ENCODE results near the gene SULF2. TPM values are rescaled to one million over a fixed set of nuclear protein-coding genes. Genes with fewer than 3 reads are reported as not detected.

Gene SULF2
- total RNA-seq, 1 donor from 2014 or later = 217 TPM

DNA sequence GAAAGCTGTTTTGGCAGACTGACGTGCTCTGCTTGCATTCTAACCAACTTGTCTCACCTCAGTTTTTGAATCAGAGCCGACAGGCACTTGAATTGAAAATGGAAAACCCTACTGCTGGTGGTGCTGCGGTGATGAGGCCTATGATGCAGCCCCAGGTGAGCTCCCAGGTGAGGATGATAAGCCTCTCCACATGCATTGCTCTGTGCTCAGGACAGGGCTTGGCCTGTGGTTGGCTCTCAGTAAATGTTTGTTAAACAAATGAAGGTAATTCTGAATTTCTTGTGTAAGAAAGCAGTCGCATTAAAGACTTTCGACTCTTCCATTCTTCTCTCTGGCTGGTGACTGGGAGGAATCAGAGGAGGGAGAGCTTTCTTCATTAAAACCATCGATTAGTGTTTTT lies 136.3 kb downstream of the SULF2 start:
- DNase-seq (ENCODE audit: low read depth) = no peak

DNA sequence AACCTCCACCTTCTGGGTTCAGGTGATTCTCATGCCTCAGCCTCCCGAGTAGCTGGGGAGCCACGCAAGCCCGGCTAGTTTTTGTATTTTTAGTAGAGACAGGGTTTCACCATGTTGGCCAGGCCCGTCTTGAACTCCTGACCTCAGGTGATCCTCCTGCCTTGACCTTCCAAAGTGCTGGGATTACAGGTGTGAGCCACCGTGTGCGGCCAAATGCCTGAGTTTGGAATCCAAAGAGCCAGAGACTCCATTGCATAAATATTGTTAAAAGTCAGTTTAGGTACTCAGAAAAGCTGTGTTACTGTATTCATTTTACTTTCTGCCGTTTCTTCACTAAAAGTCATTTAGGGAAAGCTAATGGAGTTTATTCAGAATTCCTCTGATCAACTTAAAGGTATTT lies 137.3 kb downstream of the SULF2 start:
- no peak for DNase-seq (ENCODE audit: low read depth)

DNA sequence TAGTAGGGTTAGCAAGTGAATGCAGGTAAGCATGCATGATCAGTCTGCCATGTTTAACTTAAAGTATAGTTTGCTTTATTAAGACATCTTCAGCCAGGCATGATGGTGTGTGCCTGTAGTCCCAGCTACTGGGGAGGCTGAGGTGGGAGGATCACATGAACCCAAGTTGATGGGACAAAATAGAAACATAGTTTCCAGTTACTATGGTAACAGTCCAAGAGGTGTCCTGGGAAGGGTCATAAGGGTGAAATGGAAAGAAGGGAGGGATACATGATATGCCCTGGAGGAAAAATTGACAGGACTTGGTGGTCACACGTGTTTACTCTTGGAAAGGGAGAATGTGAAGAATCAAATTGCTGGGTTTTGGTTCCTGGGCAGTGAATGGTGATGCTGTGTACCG lies 139.6 kb downstream of the SULF2 start:
- DNase-seq (ENCODE audit: low read depth) = no peak

DNA sequence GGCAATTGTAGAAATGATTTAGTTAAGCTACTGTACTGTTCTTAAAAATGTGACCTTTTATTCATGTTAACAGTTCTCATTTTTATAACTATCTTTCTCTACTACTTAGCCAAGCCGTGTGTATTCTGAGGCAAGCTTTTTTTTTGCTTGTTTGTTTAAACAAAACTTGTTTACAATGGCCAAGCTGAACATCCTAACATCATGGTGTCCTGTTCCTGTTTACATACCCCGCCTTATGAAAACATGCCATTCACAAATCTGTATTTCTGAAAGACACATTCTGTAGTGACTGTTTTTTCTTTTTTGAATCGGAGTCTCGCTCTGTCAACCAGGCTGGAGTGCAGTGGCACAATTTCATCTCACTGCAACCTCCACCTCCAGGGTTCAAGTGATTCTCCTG lies 142.7 kb downstream of the SULF2 start:
- no peak for DNase-seq (ENCODE audit: low read depth)

DNA sequence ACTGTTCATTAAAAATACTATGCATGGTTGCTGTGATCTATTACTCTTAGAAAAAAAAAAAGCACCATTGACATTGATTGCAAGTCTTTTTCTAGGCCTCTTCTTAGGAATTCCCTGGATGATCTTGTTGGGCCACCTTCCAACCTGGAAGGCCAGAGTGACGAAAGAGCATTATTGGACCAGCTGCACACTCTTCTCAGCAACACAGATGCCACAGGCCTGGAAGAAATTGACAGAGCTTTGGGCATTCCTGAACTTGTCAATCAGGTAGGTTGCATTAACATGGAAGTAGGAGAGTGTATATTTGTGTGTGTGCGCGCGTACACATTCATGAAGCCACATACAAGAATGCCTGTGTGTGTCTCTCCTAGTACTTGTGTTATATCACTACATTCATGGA lies 143.2 kb downstream of the SULF2 start:
- no peak for DNase-seq (ENCODE audit: low read depth)

DNA sequence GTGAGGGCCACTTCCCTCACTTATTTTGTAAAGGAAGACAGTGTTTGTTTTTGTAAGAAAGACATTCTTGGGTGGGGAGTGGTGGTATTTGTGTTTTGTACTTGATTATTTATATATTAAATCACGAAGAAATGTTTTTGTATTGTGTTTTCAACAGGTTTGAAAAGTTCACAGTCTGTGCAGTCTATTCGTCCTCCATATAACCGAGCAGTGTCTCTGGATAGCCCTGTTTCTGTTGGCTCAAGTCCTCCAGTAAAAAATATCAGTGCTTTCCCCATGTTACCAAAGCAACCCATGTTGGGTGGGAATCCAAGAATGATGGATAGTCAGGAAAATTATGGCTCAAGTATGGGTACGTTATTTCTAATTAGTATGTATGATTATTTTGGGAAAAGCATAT lies 146.4 kb downstream of the SULF2 start:
- DNase-seq (ENCODE audit: low read depth) = no peak

DNA sequence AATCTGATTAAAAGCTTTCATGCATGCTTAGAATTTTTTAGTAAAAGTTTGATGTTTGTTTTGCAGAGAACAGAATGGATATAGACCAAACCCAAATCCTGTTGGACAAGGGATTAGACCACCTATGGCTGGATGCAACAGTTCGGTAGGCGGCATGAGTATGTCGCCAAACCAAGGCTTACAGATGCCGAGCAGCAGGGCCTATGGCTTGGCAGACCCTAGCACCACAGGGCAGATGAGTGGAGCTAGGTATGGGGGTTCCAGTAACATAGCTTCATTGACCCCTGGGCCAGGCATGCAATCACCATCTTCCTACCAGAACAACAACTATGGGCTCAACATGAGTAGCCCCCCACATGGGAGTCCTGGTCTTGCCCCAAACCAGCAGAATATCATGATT lies 150.0 kb downstream of the SULF2 start:
- DNase-seq (ENCODE audit: low read depth) = no peak

DNA sequence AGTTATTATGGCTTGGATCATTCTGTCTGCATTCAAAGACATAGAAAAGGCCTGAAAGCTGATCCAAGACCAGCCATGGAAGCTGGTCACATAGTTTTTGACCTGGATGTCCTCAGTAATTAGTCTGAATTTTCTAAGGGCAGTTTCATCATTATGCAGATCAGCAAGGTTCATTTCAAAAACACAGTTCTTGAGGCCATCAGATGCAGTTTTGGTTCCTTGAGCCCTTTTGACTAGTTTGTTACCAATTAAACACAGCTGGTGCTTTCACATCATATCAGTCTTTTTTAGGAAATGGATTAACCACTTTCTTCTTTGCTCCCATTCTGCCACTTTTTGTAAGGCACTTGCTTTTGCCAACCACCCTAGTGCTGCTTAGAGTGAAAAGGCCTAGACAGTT lies 154.2 kb downstream of the SULF2 start:
- no peak for DNase-seq (ENCODE audit: low read depth)

DNA sequence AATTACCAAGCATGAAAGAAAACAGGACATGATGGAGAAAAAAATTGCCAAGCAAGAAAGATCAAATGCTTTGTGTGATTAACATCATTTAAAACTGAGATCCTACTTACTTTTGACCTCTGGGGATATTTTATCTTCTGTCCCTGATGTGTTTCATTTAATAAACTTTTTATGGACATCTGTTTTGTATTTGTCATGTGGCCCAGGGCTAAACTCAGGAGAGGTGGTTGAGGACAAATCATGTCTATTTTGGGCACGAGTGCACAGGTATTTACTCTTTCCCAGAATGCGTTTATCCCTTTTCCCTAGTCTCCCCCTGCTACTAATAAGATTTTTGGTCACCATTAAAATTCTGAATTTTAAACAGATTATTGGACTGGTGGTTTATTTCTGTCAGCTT lies 155.4 kb downstream of the SULF2 start:
- DNase-seq (ENCODE audit: low read depth) = no peak

DNA sequence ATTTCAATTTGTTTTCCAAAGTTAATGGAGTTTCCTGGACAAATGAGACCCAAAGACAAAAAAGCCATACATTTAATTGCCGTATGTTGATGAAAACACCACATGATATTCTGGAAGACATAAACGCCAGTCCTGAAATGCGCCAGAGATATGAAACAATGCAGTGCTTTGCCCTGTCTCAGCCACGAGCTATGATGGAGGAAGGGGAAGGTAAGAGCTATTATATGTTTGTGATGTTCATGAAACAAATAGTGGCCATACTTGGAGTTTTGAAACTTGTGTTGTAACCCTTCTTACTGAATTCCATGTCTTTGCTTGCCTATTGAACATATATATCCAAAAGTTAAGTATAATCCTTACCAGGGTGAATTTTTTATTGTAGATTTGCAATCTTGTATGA lies 157.7 kb downstream of the SULF2 start:
- DNase-seq (ENCODE audit: low read depth) = no peak

DNA sequence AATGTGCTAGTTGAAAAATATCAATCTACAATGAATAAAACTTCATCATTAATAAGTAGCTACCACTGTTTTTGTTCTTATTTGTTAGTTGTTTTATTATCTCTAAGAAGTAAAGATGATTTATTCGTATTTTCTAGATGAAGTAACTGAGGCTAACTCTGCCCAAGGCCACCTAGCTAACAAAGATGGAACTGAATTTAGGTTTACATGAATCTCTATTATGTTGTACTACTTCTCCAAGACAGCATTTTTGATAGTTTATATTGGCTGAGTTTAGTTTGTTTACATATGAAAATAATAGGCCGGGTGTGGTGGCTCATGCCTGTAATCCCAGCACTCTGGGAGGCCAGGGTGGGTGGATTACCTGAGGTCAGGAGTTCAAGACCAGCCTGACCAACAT lies 162.1 kb downstream of the SULF2 start:
- DNase-seq (ENCODE audit: low read depth) = no peak

DNA sequence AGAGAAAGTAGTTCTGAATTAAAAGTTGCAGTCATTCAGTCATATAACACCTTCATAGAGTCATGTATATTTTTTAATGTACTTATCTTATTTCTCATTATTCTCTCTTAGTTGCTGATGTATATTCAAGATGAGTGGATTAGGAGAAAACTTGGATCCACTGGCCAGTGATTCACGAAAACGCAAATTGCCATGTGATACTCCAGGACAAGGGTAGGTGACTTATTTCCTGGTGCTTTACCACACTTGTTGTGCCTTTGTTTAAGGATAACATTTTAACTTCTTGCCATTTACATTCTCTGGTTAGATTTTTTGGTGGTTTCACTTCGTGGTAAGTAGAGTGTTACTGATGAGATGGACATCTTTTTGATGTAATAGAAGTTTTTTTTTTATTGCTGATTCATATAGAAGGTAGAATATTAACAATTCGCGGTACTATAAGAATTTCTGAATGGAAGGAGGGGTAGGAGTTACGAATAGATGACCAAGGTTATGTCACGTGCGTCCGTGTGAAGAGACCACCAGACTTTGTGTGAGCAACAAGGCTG lies 163.1 kb downstream of the SULF2 start:
- DNase-seq (ENCODE audit: low read depth) = peak; percentile 67

DNA sequence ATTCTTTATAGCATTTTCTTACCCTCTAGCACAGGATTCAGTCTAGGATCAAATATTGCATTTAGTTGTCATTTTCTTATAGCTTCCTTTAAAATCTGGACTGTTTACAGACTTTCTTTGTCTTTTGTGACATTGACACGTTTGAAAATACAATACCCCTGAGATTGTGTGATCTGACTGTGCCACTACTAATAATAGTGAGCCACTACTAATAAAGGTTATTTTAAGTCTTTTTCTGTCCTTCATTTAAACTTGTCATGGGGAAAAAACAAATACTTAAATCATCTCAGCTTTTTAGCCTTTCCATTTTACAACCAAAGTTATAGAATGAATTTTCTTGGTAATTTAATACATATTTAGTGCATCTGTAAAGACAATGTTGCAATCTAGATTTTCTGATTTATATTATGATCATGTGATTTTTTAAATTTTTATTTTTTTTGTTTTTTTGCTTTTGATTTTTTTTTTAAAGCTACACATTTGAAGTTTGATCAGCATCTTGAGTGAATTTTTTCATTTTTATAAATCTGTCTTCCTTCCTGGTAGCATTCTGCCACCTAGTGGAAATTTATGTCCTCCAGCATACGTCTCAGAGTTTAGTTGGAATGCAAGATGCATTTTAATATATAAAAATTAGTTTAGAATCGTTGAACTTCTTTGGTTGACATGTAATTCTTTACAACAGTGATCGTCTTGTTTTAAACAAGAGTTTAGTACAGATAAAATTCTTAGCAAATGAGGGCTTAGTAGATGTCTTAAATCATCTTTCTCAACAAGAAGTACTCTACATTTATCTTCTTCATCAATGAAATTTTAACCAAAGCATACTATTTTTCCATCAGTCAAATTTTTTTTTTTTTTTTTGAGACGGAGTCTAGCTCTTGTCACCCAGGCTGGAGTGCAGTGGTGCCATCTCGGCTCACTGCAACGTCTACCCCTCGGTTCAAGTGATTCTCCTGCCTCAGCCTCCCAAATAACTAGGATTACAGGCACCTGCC lies 164.2 kb downstream of the SULF2 start:
- DNase-seq (ENCODE audit: low read depth) = peak; percentile 78

DNA sequence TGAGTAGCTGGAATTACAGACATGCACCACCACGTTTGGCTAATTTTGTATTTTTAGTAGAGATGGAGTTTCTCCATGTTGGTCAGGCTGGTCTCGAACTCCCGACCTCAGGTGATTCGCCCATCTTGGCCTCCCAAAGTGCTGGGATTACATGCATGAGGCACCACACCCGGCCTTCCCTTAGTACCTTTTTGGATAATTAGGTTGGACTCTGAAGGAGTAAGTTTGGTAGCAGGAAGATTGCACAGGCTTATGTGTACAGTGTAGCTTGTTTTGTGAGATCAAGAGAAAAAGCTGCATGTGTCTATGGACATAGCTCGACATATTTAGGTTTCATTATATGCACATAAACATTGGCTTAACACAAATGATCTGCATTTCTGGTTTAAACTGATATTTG lies 166.8 kb downstream of the SULF2 start:
- no peak for DNase-seq (ENCODE audit: low read depth)

DNA sequence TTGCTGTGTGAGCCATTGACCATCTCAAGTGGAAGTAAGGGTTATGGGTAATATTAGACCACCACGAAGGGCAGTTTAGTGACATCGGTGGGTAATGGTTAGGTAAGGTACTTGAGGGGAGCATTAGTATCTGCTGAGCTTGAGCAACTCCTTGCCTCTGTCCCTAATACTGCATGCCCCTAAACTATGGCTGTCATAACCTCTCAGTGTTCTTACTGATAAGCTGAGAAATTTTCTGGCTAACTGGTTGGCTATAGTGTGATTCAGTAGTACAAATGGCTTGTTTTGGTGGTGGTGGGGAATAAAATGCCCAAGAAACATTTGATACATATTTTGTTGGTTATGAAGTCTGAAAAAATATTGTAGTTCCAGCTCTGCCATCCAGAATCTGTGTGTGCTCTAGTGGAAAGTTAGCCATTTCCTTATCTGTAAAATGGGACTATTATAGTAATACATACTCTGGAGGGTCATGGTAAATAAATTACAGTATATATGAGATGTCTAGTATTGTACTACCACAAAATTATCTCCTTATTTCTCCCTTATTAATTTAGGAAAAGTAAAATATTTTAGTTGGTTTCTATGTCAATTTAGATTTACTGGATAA lies 170.5 kb downstream of the SULF2 start:
- no peak for DNase-seq (ENCODE audit: low read depth)

DNA sequence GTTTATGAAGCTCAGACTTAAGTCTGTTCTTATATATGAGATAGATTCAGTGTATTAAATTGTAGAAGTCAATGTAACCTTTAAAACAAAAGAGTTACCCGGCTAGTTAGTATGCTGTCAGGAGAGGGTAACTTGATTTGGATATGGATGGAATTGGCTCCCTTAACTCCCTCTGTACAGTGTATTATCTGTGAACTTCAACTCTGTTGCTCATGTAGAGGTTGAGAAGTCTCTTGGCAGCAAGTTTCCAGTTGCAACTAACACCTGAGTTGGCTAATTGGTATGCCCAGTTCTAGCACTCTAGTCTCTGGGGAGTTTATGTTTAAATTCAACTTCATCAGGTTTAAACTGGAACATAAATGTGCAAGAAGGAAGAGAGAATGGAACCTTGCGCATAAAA lies 172.6 kb downstream of the SULF2 start:
- peak; percentile 19 for DNase-seq (ENCODE audit: low read depth)

DNA sequence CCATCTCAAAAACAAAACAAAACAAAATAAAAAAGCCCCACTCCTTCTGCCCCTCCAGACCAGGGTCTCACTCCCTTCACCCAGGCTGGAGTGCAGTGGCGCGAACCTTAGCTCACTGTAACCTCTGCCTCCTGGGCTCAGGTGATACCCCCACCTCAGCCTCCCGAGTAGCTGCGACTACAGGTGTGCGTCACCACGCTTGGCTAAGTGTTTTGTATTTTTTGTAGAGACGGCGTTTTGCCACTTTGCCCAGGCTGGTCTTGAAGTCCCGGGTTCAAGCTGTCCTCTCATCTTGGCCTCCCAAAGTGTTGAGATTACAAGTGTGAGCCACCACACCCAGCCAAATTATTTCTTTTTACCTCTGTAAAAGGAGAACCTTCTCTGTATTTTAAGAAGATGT lies 173.5 kb downstream of the SULF2 start:
- DNase-seq (ENCODE audit: low read depth) = no peak

DNA sequence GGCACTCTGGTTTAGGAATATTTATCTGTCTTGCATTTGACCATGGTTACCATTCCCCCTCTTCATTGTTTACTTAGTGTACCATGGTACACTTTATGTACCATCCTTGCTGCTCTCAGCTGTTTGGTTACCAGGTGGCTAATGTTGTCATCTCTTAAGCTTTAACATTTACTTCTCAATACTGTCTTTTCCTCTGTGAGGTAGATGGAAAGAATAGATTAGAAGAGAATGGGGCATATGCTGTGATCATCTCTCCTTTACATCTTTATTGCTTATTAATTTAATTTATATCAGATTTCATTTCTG lies 174.4 kb downstream of the SULF2 start:
- DNase-seq (ENCODE audit: low read depth) = no peak

DNA sequence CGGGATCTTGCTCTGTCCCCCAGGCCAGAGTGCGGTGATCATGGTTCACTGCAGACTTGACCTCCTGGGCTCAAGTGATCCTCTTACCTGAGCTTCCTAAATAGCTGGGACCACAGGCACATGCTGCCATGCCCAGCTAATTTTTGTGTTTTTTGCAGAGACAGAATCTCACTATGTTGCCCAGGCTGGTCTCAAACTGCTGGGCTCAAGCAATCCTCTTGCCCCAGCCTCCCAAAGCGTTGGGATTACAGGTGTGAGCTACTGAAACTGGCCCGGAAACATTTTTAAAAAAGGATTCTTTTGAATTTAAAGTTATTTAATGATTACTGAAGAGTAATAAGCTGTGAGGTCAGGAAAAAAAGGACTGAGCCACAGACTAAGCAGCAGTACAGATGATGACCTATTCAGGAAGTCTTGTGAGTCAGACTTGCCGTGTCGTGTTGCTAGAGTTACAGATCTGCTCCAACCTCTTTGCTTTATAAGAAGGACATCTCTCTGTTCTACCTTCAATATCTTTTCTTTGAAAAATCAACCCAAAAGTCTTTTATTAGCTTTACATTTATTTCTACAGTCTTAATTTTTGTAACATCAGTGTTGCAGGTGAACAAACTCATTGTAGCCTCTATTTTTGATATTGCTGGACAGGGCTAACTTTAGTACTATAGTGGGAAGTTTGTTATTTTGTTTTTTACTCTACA lies 174.9 kb downstream of the SULF2 start:
- DNase-seq (ENCODE audit: low read depth) = peak; percentile 88

DNA sequence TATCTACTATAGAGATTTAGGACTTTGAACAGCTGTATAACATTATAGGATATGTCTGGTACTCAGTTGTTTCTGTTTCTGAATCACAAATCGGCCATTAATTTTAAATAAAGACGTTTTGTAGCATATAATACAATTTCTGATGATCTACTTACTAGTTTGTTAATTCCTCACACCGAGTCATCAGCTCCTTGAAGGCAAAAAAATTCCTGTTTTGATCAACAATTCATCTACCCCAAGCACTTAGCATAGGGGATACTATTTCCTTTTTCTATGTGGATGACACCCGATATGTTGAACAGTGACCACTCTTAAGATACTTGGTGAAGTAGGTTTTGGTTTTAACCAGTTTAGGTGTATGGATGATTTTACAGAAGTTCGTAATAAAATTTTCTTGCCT lies 176.3 kb downstream of the SULF2 start:
- DNase-seq (ENCODE audit: low read depth) = no peak
